HUES48 (cell line): ENCODE data around the gene GSDME.
"Not testable (repeated sequence)": the region's sequence is repeated elsewhere in the genome, so short reads cannot be mapped to it uniquely, and the experiment has no call there.

Experiments used
- H3K27ac ChIP-seq: one replicate; pipeline ENCODE4 v1.7.0; 2013; ENCODE audit warnings: low read depth, low read length, inconsistent platforms
- H3K27me3 ChIP-seq: 2 replicates; pipeline ENCODE4 v1.6.1; 2013; ENCODE audit warnings: mild to moderate bottlenecking, low read length; ENCODE audit not compliant: control insufficient read depth, insufficient read depth
- H3K36me3 ChIP-seq: 2 replicates; pipeline ENCODE4 v1.6.1; 2013; ENCODE audit warnings: low read length; ENCODE audit not compliant: control insufficient read depth, insufficient read depth
- H3K4me1 ChIP-seq: 2 replicates; pipeline ENCODE4 v1.6.1; 2013; ENCODE audit warnings: mild to moderate bottlenecking, low read length; ENCODE audit not compliant: control insufficient read depth, insufficient read depth
- H3K4me3 ChIP-seq: 2 replicates; pipeline ENCODE4 v1.5.1; 2013; ENCODE audit warnings: mild to moderate bottlenecking, low read depth, low read length
- H3K9ac ChIP-seq: 2 replicates; pipeline ENCODE4 v1.6.1; 2013; ENCODE audit warnings: mild to moderate bottlenecking, low read depth, low read length, moderate library complexity
- H3K9me3 ChIP-seq: 2 replicates; pipeline ENCODE4 v1.6.1; 2013; ENCODE audit warnings: low read length; ENCODE audit not compliant: control insufficient read depth, insufficient read depth

The GSDME gene

GRCh38 chr7:24740871-24741270, 16.4 kb downstream of the GSDME start:
- H3K36me3 ChIP-seq = no peaks in the 10 kb centered on the region
- H3K9me3 ChIP-seq = no peaks in the 10 kb centered on the region
- 0 out of 2 replicates have a peak, but pooled peaks cover 8% of the 10 kb centered on the region for H3K4me1 ChIP-seq
- H3K27ac ChIP-seq = no peak overlapping the region
- H3K9ac ChIP-seq = no peak overlapping the region
- no peaks in the 10 kb centered on the region for H3K27me3 ChIP-seq
- no peak overlapping the region for H3K4me3 ChIP-seq

GRCh38 chr7:24739306-24739705, 18.0 kb downstream of the GSDME start:
- H3K27ac ChIP-seq = no peak overlapping the region
- H3K27me3 ChIP-seq = no peaks in the 10 kb centered on the region
- no peak overlapping the region for H3K4me3 ChIP-seq
- no peaks in the 10 kb centered on the region for H3K36me3 ChIP-seq
- H3K9me3 ChIP-seq = no peaks in the 10 kb centered on the region
- H3K4me1 ChIP-seq = 0 out of 2 replicates have a peak, but pooled peaks cover 8% of the 10 kb centered on the region
- no peak overlapping the region for H3K9ac ChIP-seq

DNA sequence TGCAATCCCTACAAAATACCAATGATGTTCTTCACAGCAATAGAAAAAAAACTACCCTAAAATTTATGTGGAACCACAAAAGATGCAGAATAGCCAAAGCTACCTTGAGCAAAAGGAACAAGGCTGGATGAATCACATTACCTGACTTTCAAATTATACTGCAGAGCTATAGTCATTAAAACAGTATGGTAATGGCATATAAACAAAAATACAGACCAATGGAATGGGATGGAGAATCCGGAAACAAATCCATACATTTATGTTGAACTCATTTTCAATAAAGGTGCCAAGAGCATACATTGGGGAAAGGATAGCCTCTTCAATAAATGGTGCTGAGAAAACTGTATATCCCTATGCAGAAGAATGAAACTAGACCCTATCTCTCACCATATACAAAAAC, 18.7 kb downstream of the GSDME start:
- Histone ChIP-seq H3K4me3 (no peak overlapping the region), H3K9ac (no peak overlapping the region), H3K36me3 (no peaks in the 10 kb centered on the region), H3K27ac (no peak overlapping the region), H3K27me3 (no peaks in the 10 kb centered on the region), H3K4me1 (0 out of 2 replicates have a peak, but pooled peaks cover 10% of the 10 kb centered on the region), H3K9me3 (no peaks in the 10 kb centered on the region)

GRCh38 chr7:24737281-24737680, 20.0 kb downstream of the GSDME start:
- Histone ChIP-seq H3K9me3 (no peaks in the 10 kb centered on the region), H3K4me3 (no peak overlapping the region), H3K27me3 (no peaks in the 10 kb centered on the region), H3K36me3 (no peaks in the 10 kb centered on the region), H3K9ac (no peak overlapping the region), H3K27ac (no peak overlapping the region), H3K4me1 (peaks cover 11% of the 10 kb centered on the region; the same call in 1 of the 2 replicates)

DNA sequence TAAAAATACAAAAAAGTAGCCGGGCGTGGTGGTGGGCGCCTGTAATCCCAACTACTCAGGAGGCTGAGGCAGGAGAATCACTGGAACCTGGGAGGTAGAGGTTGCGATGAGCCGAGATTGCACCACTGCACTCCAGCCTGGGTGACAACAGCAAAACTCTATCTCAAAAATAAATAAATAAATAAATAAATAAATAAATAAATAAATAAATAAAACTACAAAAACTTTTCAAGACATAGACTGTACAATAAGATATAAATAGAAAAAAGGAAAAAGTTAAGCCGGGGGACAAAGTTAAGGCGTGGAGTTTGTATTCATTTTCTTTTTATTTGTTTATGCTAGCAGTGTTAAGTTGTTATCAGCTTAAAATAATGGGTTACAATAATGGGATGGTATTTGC, 21.7 kb downstream of the GSDME start:
- H3K27ac ChIP-seq, H3K9ac ChIP-seq, H3K4me1 ChIP-seq, H3K4me3 ChIP-seq, H3K9me3 ChIP-seq, H3K27me3 ChIP-seq, H3K36me3 ChIP-seq: not testable (repeated sequence)

- peaks cover 7% of the 10 kb centered on the region; the same call in 1 of the 2 replicates for H3K4me1 ChIP-seq
- no peak overlapping the region for H3K9ac ChIP-seq
- no peak overlapping the region for H3K27ac ChIP-seq
- H3K9me3 ChIP-seq = no peaks in the 10 kb centered on the region
- no peak overlapping the region for H3K4me3 ChIP-seq
- no peaks in the 10 kb centered on the region for H3K36me3 ChIP-seq
- no peaks in the 10 kb centered on the region for H3K27me3 ChIP-seq
Measured at GRCh38 chr7:24734306-24734705, 23.0 kb downstream of the GSDME start.

DNA sequence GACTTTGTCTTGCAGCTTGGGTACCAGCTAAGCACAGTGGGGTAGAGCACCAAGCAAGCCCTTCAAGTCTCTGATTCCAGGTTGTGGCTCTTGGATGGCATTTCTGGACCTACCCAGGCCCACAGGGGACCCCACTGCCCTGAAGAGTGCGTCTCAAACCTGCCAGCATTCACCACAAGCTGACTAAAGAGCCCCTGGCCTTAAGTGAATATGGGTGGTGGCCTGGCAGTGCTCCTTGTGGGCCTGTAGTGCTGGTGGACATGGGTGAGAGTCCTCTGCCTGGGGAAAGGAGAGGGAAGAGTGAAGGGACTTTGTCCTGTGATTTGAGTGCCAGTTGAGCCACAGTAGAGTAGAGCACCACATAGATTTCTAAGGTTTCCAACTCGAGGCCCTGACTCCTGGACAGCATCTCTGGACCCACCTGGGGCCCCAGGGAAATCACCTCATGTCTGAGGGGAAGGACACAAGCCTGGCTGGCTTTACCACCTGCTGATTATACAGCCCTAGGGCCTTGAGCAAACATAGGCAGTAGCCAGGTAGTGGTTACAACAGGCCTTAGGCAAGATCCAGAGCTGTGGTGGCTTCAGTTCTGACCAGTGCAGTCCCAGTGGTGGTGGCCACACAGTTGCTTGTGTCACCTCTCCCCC, 23.7 kb downstream of the GSDME start:
- Histone ChIP-seq H3K27me3 (no peaks in the 10 kb centered on the region), H3K4me1 (peaks cover 7% of the 10 kb centered on the region; the same call in 1 of the 2 replicates), H3K4me3 (no peak overlapping the region), H3K27ac (no peak overlapping the region), H3K36me3 (no peaks in the 10 kb centered on the region), H3K9ac (no peak overlapping the region), H3K9me3 (no peaks in the 10 kb centered on the region)

DNA sequence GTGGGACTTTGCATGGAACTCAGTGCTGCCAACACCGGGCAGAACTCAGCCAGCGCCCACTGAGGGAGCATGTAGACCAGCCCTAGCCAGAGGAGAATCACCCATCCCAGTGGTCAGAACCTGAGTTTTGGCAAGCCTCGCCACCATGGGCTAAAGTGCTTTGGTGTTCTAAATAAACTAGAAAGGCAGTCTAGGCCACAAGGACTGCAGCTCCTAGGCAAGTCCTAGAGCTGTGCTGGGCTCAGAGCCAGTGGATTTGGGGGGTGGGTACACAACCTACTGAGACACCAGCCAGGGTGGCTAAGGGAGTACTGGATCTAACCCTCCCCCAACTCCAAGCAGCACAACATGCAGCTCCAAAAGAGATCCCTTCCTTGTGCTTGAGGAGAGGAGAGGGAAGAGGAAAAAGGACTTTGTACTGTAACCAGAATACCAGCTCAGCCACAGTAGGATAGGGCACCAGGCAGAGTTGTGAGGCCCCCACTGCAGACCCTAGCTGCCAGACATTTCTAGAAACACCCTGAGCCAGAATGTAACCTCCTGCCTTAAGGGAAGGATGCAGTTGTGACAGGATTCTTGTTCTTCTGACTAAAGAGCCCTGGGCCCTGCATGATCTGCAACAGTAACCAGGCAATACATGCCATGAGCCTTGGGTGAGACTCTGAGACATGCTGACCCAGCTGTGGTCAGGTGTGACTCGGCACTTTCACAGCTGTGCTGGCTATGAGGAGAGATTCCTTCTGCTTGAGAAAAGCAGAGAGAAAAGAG, 24.4 kb downstream of the GSDME start:
- Histone ChIP-seq H3K27me3 (no peaks in the 10 kb centered on the region), H3K36me3 (no peaks in the 10 kb centered on the region), H3K9me3 (no peaks in the 10 kb centered on the region), H3K4me1 (peaks cover 7% of the 10 kb centered on the region; the same call in 1 of the 2 replicates), H3K4me3 (no peak overlapping the region), H3K9ac (no peak overlapping the region), H3K27ac (no peak overlapping the region)

DNA sequence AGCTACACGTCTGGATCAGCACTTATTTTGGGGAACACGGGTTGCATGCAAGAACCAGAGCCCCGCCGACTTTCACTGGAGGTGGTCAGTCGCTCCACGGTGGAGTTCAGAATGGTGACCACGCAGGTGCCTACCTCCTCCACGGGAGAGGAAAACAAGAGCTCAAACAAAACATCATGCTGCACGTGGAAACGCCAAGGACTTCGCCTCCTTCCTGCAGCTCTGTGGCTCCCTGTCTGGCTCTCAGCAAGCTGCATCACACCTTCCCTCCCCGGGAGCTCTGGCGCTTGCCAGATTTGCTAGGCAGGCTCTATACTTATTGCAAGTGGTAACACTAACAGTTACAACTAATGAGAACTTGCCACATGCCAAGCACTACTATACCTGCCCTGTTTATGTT, 26.0 kb downstream of the GSDME start:
- Histone ChIP-seq H3K36me3 (no peaks in the 10 kb centered on the region), H3K9ac (no peak overlapping the region), H3K9me3 (no peaks in the 10 kb centered on the region), H3K27me3 (no peaks in the 10 kb centered on the region), H3K4me1 (peaks cover 12% of the 10 kb centered on the region), H3K27ac (no peak overlapping the region), H3K4me3 (no peak overlapping the region)

- no peak overlapping the region for H3K9ac ChIP-seq
- no peaks in the 10 kb centered on the region for H3K9me3 ChIP-seq
- no peaks in the 10 kb centered on the region for H3K27me3 ChIP-seq
- no peak overlapping the region for H3K27ac ChIP-seq
- H3K4me3 ChIP-seq = no peak overlapping the region
- H3K4me1 ChIP-seq = peaks cover 23% of the 10 kb centered on the region
- H3K36me3 ChIP-seq = no peaks in the 10 kb centered on the region
Measured at GRCh38 chr7:24730018-24730369, 27.3 kb downstream of the GSDME start.

DNA sequence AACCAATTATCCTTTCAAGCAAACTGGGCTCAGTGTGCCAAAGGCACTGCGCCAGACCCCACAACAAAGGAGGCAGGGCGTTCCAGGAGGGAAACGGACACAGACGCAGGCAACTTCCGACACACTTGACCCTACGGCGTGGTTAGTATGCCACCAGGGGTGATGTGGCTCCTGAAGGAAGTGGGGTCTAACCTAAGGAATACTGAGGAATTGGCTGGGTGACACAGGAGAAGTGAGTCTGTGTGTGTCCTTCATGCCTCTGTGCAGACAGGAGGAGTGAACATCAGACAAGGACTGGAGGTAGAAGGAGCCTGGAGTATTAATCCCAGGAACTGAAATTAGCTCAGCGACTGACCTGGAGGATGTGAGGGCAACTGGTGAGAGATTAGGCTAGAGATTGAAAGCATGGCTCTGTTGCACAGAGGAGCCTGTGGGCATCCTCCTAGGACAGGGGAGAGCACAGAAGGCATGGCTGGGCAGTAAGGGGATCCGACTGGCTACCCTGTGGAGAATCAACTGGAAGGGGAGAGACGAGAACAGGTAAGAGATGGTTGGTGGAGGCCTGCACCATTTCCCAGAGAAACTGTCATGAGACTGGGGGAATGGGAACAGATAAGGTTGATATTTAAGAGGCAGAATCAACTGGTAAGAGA, 27.8 kb downstream of the GSDME start:
- H3K27ac ChIP-seq = no peak overlapping the region
- no peak overlapping the region for H3K4me3 ChIP-seq
- no peaks in the 10 kb centered on the region for H3K27me3 ChIP-seq
- peaks cover 28% of the 10 kb centered on the region for H3K4me1 ChIP-seq
- H3K36me3 ChIP-seq = no peaks in the 10 kb centered on the region
- H3K9me3 ChIP-seq = no peaks in the 10 kb centered on the region
- H3K9ac ChIP-seq = no peak overlapping the region
